Keratinocyte (primary cell): Measurements from ENCODE around the gene SLC12A8. TPM values are rescaled to one million over a fixed set of nuclear protein-coding genes. Genes with fewer than 3 reads are reported as not detected.
"Not testable (repeated sequence)": the region's sequence is repeated elsewhere in the genome, so short reads cannot be mapped to it uniquely, and the experiment has no call there.

Experiments used
- DNase-seq: peaks from one replicate; pipeline ENCODE4 v3.0.0-alpha.2; 2011; ENCODE audit warnings: low read depth, missing footprints, low spot score
- FAIRE-seq: peaks from 2 replicates; lab custom pipeline; 2011; peaks lifted over from hg19 to GRCh38; lab: Jason Lieb, UNC
- H2AFZ ChIP-seq: 2 replicates; pipeline ENCODE4 v1.6.0; 2012; ENCODE audit warnings: low read length, control low read depth, inconsistent platforms; ENCODE audit not compliant: control insufficient read depth
- H3K27ac ChIP-seq: 2 replicates; pipeline ENCODE4 v1.5.1; 2011; ENCODE audit warnings: low read length; ENCODE audit not compliant: control insufficient read depth, insufficient read depth
- H3K27me3 ChIP-seq: 3 replicates; pipeline ENCODE4 v1.6.0; 2011; ENCODE audit warnings: low read length; ENCODE audit not compliant: control insufficient read depth, insufficient read depth; ENCODE audit errors: extremely low read depth
- H3K36me3 ChIP-seq, 2 experiments: 2 replicates in 1 of 2; 3 replicates in 1 of 2; pipeline ENCODE4 v1.5.1; 2011; ENCODE audit warnings: low read length in 2 of 2, mild to moderate bottlenecking in 1 of 2; ENCODE audit not compliant: control insufficient read depth in 2 of 2, insufficient read depth in 2 of 2; ENCODE audit errors: extremely low read depth in 1 of 2
- H3K4me1 ChIP-seq: 3 replicates; pipeline ENCODE4 v1.5.1; 2011; ENCODE audit warnings: low read length; ENCODE audit not compliant: control insufficient read depth, insufficient read depth; ENCODE audit errors: extremely low read depth
- H3K4me2 ChIP-seq: 3 replicates; pipeline ENCODE4 v1.6.0; 2011; ENCODE audit warnings: low read depth, low read length; ENCODE audit not compliant: control insufficient read depth, insufficient read depth; ENCODE audit errors: extremely low read depth
- H3K4me3 ChIP-seq, 3 experiments: fragments of 200-600 bp in 1 of 3; sonication (generic) in 1 of 3; 2 replicates in 2 of 3; 3 replicates in 1 of 3; pipeline ENCODE4 v1.5.1; 2011 to 2016; ENCODE audit warnings: low read length in 3 of 3, mild to moderate bottlenecking in 3 of 3, control low read depth in 2 of 3, inconsistent platforms in 1 of 3, low read depth in 1 of 3, mixed read lengths in 1 of 3, mixed run types in 1 of 3, moderate library complexity in 1 of 3; ENCODE audit not compliant: control insufficient read depth in 2 of 3, insufficient read depth in 2 of 3; ENCODE audit errors: extremely low read depth in 1 of 3
- H3K79me2 ChIP-seq: 2 replicates; pipeline ENCODE4 v1.6.0; 2012; ENCODE audit warnings: low read length; ENCODE audit not compliant: control insufficient read depth, insufficient read depth
- H3K9ac ChIP-seq: 3 replicates; pipeline ENCODE4 v1.6.0; 2011; ENCODE audit warnings: low read length; ENCODE audit not compliant: control insufficient read depth, insufficient read depth; ENCODE audit errors: extremely low read depth
- H3K9me1 ChIP-seq: 3 replicates; pipeline ENCODE4 v1.6.0; 2011; ENCODE audit warnings: low read length; ENCODE audit not compliant: control insufficient read depth, insufficient read depth; ENCODE audit errors: extremely low read depth
- H3K9me3 ChIP-seq: 2 replicates; pipeline ENCODE4 v1.5.1; 2012; ENCODE audit warnings: low read depth, low read length; ENCODE audit not compliant: control insufficient read depth
- H4K20me1 ChIP-seq: 3 replicates; pipeline ENCODE4 v1.6.0; 2011; ENCODE audit warnings: low read length; ENCODE audit not compliant: control insufficient read depth, insufficient read depth; ENCODE audit errors: extremely low read depth
- CTCF ChIP-seq, 3 experiments: IDR thresholded peaks in 1 of 3; conservative IDR thresholded peaks in 1 of 3; optimal IDR thresholded peaks in 1 of 3; 2 replicates in 2 of 3; 3 replicates in 1 of 3; pipeline versions ENCODE3 to v1.5.1; 2011; ENCODE audit warnings: low read length in 3 of 3, mild to moderate bottlenecking in 3 of 3, moderate library complexity in 2 of 3, control low read depth in 1 of 3, inconsistent platforms in 1 of 3; ENCODE audit not compliant: insufficient read depth in 2 of 3; ENCODE audit errors: extremely low read depth in 1 of 3
- EZH2 ChIP-seq: IDR thresholded peaks from one replicate; pipeline ENCODE4 v1.6.1; 2012; ENCODE audit warnings: inconsistent platforms, mild to moderate bottlenecking, low read length, moderate library complexity
- dilution Hi-C: fragments of 300-500 bp; cut with MboI; formaldehyde crosslinking; loops from one replicate; pipeline ENCODE4 v1.7.0; 2020; ENCODE audit warnings: low sequenced_read_pairs; ENCODE audit not compliant: extremely low pct_ligation_motif_present
- polyA plus RNA-seq, 5 experiments: library from polyadenylated mRNA; depleted of rRNA in 3 of 5; stranded (reverse) in 3 of 5; stranded (forward) in 1 of 5; unstranded in 1 of 5; fragments of >200 nt; gene quantifications; 1 replicate in 1 of 5; 2 replicates in 3 of 5; 3 replicates in 1 of 5; pipeline versions ENCODE4 v1.2.1 to v1.2.3, GENCODE V29; 2011 to 2012; ENCODE audit warnings: missing spikeins in 2 of 5, low read depth in 1 of 5, low replicate concordance in 1 of 5

Gene SLC12A8
- polyA plus RNA-seq, 1 donor (not counting 4 experiments of a cell fraction or from before 2014, with no cell fraction given) = 6.9 TPM

GRCh38 chr3:125083776-125084175, 128.8 kb downstream of the SLC12A8 start:
- Histone ChIP-seq H3K9me1 (no peaks in the 10 kb centered on the region), H3K9me3 (no peaks in the 10 kb centered on the region), H3K36me3 (peaks cover 2 to 9% of the 10 kb centered on the region in 2 experiments), H4K20me1 (no peaks in the 10 kb centered on the region), H3K4me2 (no peak overlapping the region), H2AFZ (no peak overlapping the region), H3K27ac (no peak overlapping the region), H3K79me2 (no peaks in the 10 kb centered on the region), H3K9ac (no peak overlapping the region), H3K27me3 (no peaks in the 10 kb centered on the region), H3K4me1 (peaks cover 4% of the 10 kb centered on the region), H3K4me3 (no peak overlapping the region)
- no peak for FAIRE-seq
- dilution Hi-C loops = no loop called here
- TF ChIP-seq CTCF (optimal IDR thresholded peaks at IDR 0.05 in 1 of 3, IDR thresholded peaks at IDR 0.05 in 1 of 3, conservative IDR thresholded peaks at IDR 0.05 in 1 of 3; ENCODE audit: extremely low read depth in 1 of 3, insufficient read depth in 2 of 3, low read length in 3 of 3) (no peak), EZH2 (no peak)
- DNase-seq = no peak

GRCh38 chr3:125082339-125082738, 130.2 kb downstream of the SLC12A8 start:
- H3K4me1 ChIP-seq, H3K4me3 ChIP-seq, H4K20me1 ChIP-seq, FAIRE-seq, dilution Hi-C loops, H3K9me3 ChIP-seq, DNase-seq, H3K9me1 ChIP-seq, H2AFZ ChIP-seq, H3K36me3 ChIP-seq, H3K79me2 ChIP-seq, H3K27me3 ChIP-seq, H3K4me2 ChIP-seq, H3K27ac ChIP-seq, H3K9ac ChIP-seq: not testable (repeated sequence)

GRCh38 chr3:125080077-125080476, 132.5 kb downstream of the SLC12A8 start:
- no peaks in the 10 kb centered on the region for H4K20me1 ChIP-seq
- H3K4me2 ChIP-seq = no peak overlapping the region
- no peak overlapping the region for H2AFZ ChIP-seq
- H3K9me1 ChIP-seq = no peaks in the 10 kb centered on the region
- H3K9ac ChIP-seq = no peak overlapping the region
- H3K9me3 ChIP-seq = no peaks in the 10 kb centered on the region
- no peak for TF ChIP-seq EZH2
- no peak for TF ChIP-seq CTCF (optimal IDR thresholded peaks at IDR 0.05 in 1 of 3, IDR thresholded peaks at IDR 0.05 in 1 of 3, conservative IDR thresholded peaks at IDR 0.05 in 1 of 3; ENCODE audit: extremely low read depth in 1 of 3, insufficient read depth in 2 of 3, low read length in 3 of 3)
- no peak overlapping the region for H3K4me3 ChIP-seq
- no peaks in the 10 kb centered on the region for H3K79me2 ChIP-seq
- no peaks in the 10 kb centered on the region for H3K27me3 ChIP-seq
- no peak for DNase-seq
- H3K36me3 ChIP-seq = peaks cover 3% of the 10 kb centered on the region in 2 experiments
- FAIRE-seq = no peak
- dilution Hi-C loops = no loop called here
- H3K4me1 ChIP-seq = peaks cover 4% of the 10 kb centered on the region
- H3K27ac ChIP-seq = no peak overlapping the region
